Stimulated activated CD8-positive, alpha-beta memory T cell treated with anti-CD3 and anti-CD28 coated beads, Interleukin-15, amount 100 ng/mL, for 4 hours (primary cell): ENCODE data around the gene TMTC2.
"Not testable (repeated sequence)": the region's sequence is repeated elsewhere in the genome, so short reads cannot be mapped to it uniquely, and the experiment has no call there.

Experiments
- DNase-seq, 2 donors: peaks; one replicate each; pipeline ENCODE4 v3.0.0-alpha.2; 2020; ENCODE audit warnings: low read depth in 2 of 2

Gene TMTC2

GRCh38 chr12:82841487-82841904 lies 154.8 kb downstream of the TMTC2 start:
- DNase-seq: no peak

GRCh38 chr12:82842480-82842879 lies 155.8 kb downstream of the TMTC2 start:
- no peak for DNase-seq

- not testable (repeated sequence) for DNase-seq
These were observed 158.4 kb downstream of the TMTC2 start for GRCh38 chr12:82845076-82845475.

GRCh38 chr12:82848845-82849244 lies 162.1 kb downstream of the TMTC2 start:
- no peak for DNase-seq

- no peak for DNase-seq
These were observed 165.8 kb downstream of the TMTC2 start for GRCh38 chr12:82852529-82852928.

GRCh38 chr12:82855872-82856271 lies 169.2 kb downstream of the TMTC2 start:
- no peak for DNase-seq

- no peak for DNase-seq
These were observed 170.6 kb downstream of the TMTC2 start for GRCh38 chr12:82857276-82857675.

GRCh38 chr12:82857911-82858533 lies 171.3 kb downstream of the TMTC2 start:
- DNase-seq: no peak

- no peak for DNase-seq
These were observed 171.8 kb downstream of the TMTC2 start for GRCh38 chr12:82858534-82858917.

GRCh38 chr12:82862069-82862841 lies 175.5 kb downstream of the TMTC2 start:
- no peak for DNase-seq

GRCh38 chr12:82862876-82863649 lies 176.4 kb downstream of the TMTC2 start:
- no peak for DNase-seq

- no peak for DNase-seq
These were observed 179.6 kb downstream of the TMTC2 start for GRCh38 chr12:82866227-82866775.

- DNase-seq: no peak
These were observed 180.2 kb downstream of the TMTC2 start for GRCh38 chr12:82866946-82867345.

GRCh38 chr12:82867762-82868500 lies 181.2 kb downstream of the TMTC2 start:
- no peak for DNase-seq

GRCh38 chr12:82870771-82871377 lies 184.2 kb downstream of the TMTC2 start:
- no peak for DNase-seq

- no peak for DNase-seq
These were observed 185.4 kb downstream of the TMTC2 start for GRCh38 chr12:82872088-82872487.

GRCh38 chr12:82873309-82873708 lies 186.6 kb downstream of the TMTC2 start:
- DNase-seq: no peak

- no peak for DNase-seq
These were observed 187.2 kb downstream of the TMTC2 start for GRCh38 chr12:82873951-82874350.

GRCh38 chr12:82874945-82875344 lies 188.2 kb downstream of the TMTC2 start:
- DNase-seq: no peak

- DNase-seq: no peak
These were observed 189.4 kb downstream of the TMTC2 start for GRCh38 chr12:82876075-82876474.

GRCh38 chr12:82877963-82878362 lies 191.3 kb downstream of the TMTC2 start:
- DNase-seq: no peak
